Endodermal cell (in vitro differentiated cells): ENCODE data around the gene RDH13. TPM values are rescaled to one million over a fixed set of nuclear protein-coding genes. Genes with fewer than 3 reads are reported as not detected.
"Not testable (repeated sequence)": the region's sequence is repeated elsewhere in the genome, so short reads cannot be mapped to it uniquely, and the experiment has no call there.

Source experiments
- DNase-seq: peaks from one replicate; pipeline ENCODE4 v3.0.0-alpha.2; 2017
- H3K27ac ChIP-seq: 2 replicates; pipeline ENCODE4 v1.5.1; 2013; ENCODE audit warnings: mild to moderate bottlenecking, low read depth, low read length, moderate library complexity
- H3K27me3 ChIP-seq: 2 replicates; pipeline ENCODE4 v1.6.1; 2013; ENCODE audit warnings: mild to moderate bottlenecking, low read length, moderate library complexity; ENCODE audit not compliant: insufficient read depth, control insufficient read depth, poor library complexity, severe bottlenecking
- H3K36me3 ChIP-seq: 2 replicates; pipeline ENCODE4 v1.7.0; 2013; ENCODE audit warnings: mild to moderate bottlenecking, low read length, moderate library complexity; ENCODE audit not compliant: control insufficient read depth, insufficient read depth
- H3K4me1 ChIP-seq: one replicate; pipeline ENCODE4 v1.7.0; 2013; ENCODE audit warnings: low read length; ENCODE audit not compliant: control insufficient read depth, insufficient read depth
- H3K4me3 ChIP-seq: 2 replicates; pipeline ENCODE4 v1.5.1; 2013; ENCODE audit warnings: mild to moderate bottlenecking, low read length, moderate library complexity
- H3K9ac ChIP-seq: 2 replicates; pipeline ENCODE4 v1.6.1; 2013; ENCODE audit warnings: mild to moderate bottlenecking, low read length, moderate library complexity; ENCODE audit not compliant: poor library complexity, severe bottlenecking; ENCODE audit errors: extremely low read depth
- H3K9me3 ChIP-seq: 2 replicates; pipeline ENCODE4 v1.6.1; 2013; ENCODE audit warnings: mild to moderate bottlenecking, low read length, moderate library complexity; ENCODE audit not compliant: control insufficient read depth
- H3K27ac Mint-ChIP-seq: 2 replicates; pipeline ENCODE4 v1.8.0; 2020; ENCODE audit warnings: mixed read lengths
- H3K27me3 Mint-ChIP-seq: 2 replicates; pipeline ENCODE4 v1.8.0; 2021; ENCODE audit warnings: mild to moderate bottlenecking, mixed read lengths; ENCODE audit not compliant: insufficient read depth
- H3K36me3 Mint-ChIP-seq: 2 replicates; pipeline ENCODE4 v1.8.0; 2020; ENCODE audit warnings: low read depth, mixed read lengths
- H3K4me1 Mint-ChIP-seq: 2 replicates; pipeline ENCODE4 v1.8.0; 2020; ENCODE audit warnings: mixed read lengths
- H3K4me3 Mint-ChIP-seq: 2 replicates; pipeline ENCODE4 v1.8.0; 2020; ENCODE audit warnings: mild to moderate bottlenecking, moderate library complexity, mixed read lengths
- H3K9me3 Mint-ChIP-seq: 2 replicates; pipeline ENCODE4 v1.8.0; 2020; ENCODE audit warnings: mild to moderate bottlenecking, mixed read lengths
- WGBS, 2 experiments: methylation state at CpG; one replicate each; pipeline versions ENCODE4 v1.1.5 to v1.1.7; 2013; ENCODE audit warnings: missing lambda C conversion rate in 2 of 2, mixed read lengths in 1 of 2; ENCODE audit not compliant: insufficient coverage in 1 of 2, insufficient read length in 1 of 2; 5-methylcytosine and 5-hydroxymethylcytosine counted together
- total RNA-seq, 2 donors: library from RNA; stranded (reverse); fragmentation: NEBNext Ultra II Directional in 1 of 2; extraction: Animal tissue kit (Norgen Biotek cat#: 25700) in 1 of 2; gene quantifications; 2 replicates in 1 of 2; 3 replicates in 1 of 2; pipeline ENCODE4 v1.2.1, GENCODE V29; 2021
- TF ChIP-seq, protein P1 (sequence below): fragments of 200-600 bp; sonication (generic); conservative IDR thresholded peaks from 2 replicates; pipeline ENCODE4 v1.5.0; 2021; ENCODE audit warnings: antibody characterized with exemption, mild to moderate bottlenecking

RDH13 gene
- total RNA-seq, 2 donors from 2014 or later, result 20.6 to 39.0 TPM

DNA sequence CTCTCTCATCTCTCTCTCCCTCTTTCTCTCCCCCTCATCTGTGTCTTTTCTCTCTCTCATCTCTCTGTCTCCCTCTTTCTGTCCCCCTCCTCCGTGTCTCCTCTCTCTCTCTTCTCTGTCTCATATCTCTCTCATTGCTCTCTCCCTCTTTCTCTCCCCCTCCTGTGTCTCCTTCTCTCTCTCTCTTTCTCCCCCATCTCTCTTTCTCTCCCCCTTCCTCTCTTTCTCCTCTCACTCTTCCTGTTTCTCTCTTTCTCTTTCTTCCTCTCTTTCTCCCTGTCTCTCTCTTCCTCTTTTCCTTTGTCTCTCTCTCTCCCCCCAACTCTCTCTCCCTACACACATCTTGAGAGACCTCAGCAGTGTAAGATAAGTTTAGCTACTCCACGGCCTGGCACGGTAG, 4.9 kb upstream of the RDH13 start:
- peaks cover 2% of the 10 kb centered on the region for H3K4me1 ChIP-seq
- TF ChIP-seq, protein P1, sequence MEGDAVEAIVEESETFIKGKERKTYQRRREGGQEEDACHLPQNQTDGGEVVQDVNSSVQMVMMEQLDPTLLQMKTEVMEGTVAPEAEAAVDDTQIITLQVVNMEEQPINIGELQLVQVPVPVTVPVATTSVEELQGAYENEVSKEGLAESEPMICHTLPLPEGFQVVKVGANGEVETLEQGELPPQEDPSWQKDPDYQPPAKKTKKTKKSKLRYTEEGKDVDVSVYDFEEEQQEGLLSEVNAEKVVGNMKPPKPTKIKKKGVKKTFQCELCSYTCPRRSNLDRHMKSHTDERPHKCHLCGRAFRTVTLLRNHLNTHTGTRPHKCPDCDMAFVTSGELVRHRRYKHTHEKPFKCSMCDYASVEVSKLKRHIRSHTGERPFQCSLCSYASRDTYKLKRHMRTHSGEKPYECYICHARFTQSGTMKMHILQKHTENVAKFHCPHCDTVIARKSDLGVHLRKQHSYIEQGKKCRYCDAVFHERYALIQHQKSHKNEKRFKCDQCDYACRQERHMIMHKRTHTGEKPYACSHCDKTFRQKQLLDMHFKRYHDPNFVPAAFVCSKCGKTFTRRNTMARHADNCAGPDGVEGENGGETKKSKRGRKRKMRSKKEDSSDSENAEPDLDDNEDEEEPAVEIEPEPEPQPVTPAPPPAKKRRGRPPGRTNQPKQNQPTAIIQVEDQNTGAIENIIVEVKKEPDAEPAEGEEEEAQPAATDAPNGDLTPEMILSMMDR, result no peak
- no peak overlapping the region for H3K4me3 ChIP-seq
- H3K9ac ChIP-seq, result no peak overlapping the region
- Mint-ChIP-seq H3K4me3 (peak overlapping the region; percentile 63), H3K27me3 (peaks cover 80% of the 10 kb centered on the region), H3K36me3 (no peaks in the 10 kb centered on the region), H3K27ac (no peak overlapping the region), H3K4me1 (peaks cover 8% of the 10 kb centered on the region), H3K9me3 (peaks cover 3% of the 10 kb centered on the region)
- H3K9me3 ChIP-seq, result no peaks in the 10 kb centered on the region
- WGBS, 2 experiments, result 61 to 70% methylated on average over 2 to 3 of the region's 3 CpGs
- no peak for DNase-seq
- H3K27me3 ChIP-seq, result peaks cover 30% of the 10 kb centered on the region
- H3K36me3 ChIP-seq, result no peaks in the 10 kb centered on the region
- H3K27ac ChIP-seq, result no peak overlapping the region

DNA sequence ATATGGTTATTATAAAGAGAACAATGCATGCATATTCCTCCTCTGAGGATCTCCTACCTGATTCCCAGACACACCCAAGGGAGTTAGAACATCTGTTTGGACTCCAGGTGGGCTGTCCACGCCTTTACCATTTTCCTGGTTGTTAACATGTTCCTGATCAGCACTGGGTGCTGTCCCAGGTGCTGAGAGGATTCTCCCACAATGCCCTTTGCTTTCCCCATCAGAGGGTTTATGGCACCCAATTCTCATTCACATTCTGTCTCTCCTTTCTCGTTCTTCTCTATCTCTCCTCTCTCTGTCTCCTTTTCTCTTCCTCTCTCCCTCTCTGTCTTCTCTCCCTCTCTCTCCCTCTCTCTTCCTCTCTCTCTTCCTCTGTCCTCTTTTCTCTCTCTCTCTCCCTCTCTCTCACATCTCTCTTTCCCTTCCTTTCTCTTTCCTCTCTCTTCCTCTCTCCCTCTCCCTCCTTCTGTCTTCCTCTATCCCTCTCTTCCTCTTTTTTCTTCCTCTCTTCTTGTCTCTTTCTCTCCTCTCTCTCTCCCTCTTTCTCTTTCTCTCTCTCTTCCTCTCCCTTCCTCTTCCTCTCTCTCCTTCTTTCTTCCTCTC, 3.3 kb upstream of the RDH13 start:
- H3K4me1 ChIP-seq, result peaks cover 2% of the 10 kb centered on the region
- Mint-ChIP-seq H3K4me1 (peaks cover 10% of the 10 kb centered on the region), H3K27me3 (peaks cover 64% of the 10 kb centered on the region), H3K4me3 (no peak overlapping the region), H3K9me3 (no peaks in the 10 kb centered on the region), H3K36me3 (no peaks in the 10 kb centered on the region), H3K27ac (no peak overlapping the region)
- 35 to 41% methylated on average over 2 of the region's 2 CpGs for WGBS, 2 experiments
- H3K4me3 ChIP-seq, result no peak overlapping the region
- no peak overlapping the region for H3K9ac ChIP-seq
- no peaks in the 10 kb centered on the region for H3K9me3 ChIP-seq
- peak; percentile 83 for DNase-seq
- H3K27me3 ChIP-seq, result peaks cover 30% of the 10 kb centered on the region
- H3K27ac ChIP-seq, result no peak overlapping the region
- H3K36me3 ChIP-seq, result no peaks in the 10 kb centered on the region
- TF ChIP-seq, protein P1, result no peak

DNA sequence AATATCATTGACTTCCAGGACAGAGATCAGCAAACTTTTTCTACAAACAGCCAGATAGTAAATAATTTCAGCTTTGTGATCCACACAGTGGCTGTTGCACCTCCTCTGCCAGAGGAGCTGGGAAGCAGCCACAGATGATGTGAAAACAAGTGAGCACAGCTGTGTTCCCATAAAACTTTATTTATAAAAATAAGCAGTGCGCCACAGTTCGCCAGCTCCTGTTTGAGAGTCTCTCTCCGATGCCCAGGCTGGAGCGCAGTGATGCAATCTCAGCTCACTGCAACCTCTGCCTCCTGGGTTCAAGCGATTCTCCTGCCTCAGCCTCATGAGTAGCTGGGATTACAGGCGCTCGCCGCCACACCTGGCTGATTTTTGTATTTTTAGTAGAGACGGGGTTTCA, 2.6 kb upstream of the RDH13 start:
- not testable (repeated sequence) for H3K36me3 Mint-ChIP-seq, H3K9me3 ChIP-seq, H3K9ac ChIP-seq, H3K36me3 ChIP-seq, H3K27ac Mint-ChIP-seq, DNase-seq, H3K4me3 ChIP-seq, H3K9me3 Mint-ChIP-seq, H3K4me1 Mint-ChIP-seq, H3K4me3 Mint-ChIP-seq, H3K27ac ChIP-seq, H3K4me1 ChIP-seq
- H3K27me3 ChIP-seq, result peaks cover 30% of the 10 kb centered on the region
- peaks cover 57% of the 10 kb centered on the region for H3K27me3 Mint-ChIP-seq
- 82 to 86% methylated on average over 9 of the region's 9 CpGs for WGBS, 2 experiments

DNA sequence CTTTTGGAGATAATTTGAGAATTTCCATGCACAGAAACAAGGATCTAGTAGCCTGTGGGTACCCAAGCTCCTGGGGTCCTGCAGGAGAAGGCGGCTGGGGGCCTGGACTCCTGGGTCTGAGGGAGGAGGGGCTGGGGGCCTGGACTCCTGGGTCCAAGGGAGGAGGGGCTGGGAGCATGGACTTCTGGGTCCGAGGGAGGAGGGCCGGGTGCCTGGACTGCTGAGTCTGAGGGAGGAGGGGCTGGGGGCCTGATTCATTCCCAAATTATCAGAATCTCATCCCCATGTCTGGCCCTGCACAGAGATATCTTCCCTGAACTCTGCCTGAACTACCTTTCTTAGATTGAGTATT, 520 bp upstream of the RDH13 start:
- no peak overlapping the region for H3K27ac ChIP-seq
- Mint-ChIP-seq H3K4me3 (peak overlapping the region; percentile 78), H3K27me3 (peaks cover 46% of the 10 kb centered on the region), H3K9me3 (no peaks in the 10 kb centered on the region), H3K36me3 (peaks cover 8% of the 10 kb centered on the region), H3K27ac (no peak overlapping the region), H3K4me1 (peaks cover 2% of the 10 kb centered on the region)
- no peak overlapping the region for H3K9ac ChIP-seq
- no peak for DNase-seq
- H3K9me3 ChIP-seq, result no peaks in the 10 kb centered on the region
- H3K36me3 ChIP-seq, result peaks cover 4% of the 10 kb centered on the region
- no peak overlapping the region for H3K4me3 ChIP-seq
- H3K27me3 ChIP-seq, result peaks cover 30% of the 10 kb centered on the region
- TF ChIP-seq, protein P1, result no peak
- 74% methylated on average over 1 of the region's 3 CpGs; no CpG with 5 or more reads in 1 of the 2 experiments for WGBS, 2 experiments
- no peaks in the 10 kb centered on the region for H3K4me1 ChIP-seq

GRCh38 chr19:55060287-55060686, 2.7 kb downstream of the RDH13 start:
- H3K27ac ChIP-seq, H3K9ac ChIP-seq, H3K27ac Mint-ChIP-seq, DNase-seq, H3K4me1 Mint-ChIP-seq, H3K9me3 Mint-ChIP-seq, H3K4me3 ChIP-seq, H3K4me3 Mint-ChIP-seq, H3K9me3 ChIP-seq, H3K4me1 ChIP-seq, H3K27me3 ChIP-seq: not testable (repeated sequence)
- peaks cover 15% of the 10 kb centered on the region for H3K27me3 Mint-ChIP-seq
- peaks cover 21% of the 10 kb centered on the region for H3K36me3 ChIP-seq
- 91 to 99% methylated on average over 4 to 9 of the region's 9 CpGs for WGBS, 2 experiments
- H3K36me3 Mint-ChIP-seq, result peaks cover 27% of the 10 kb centered on the region
